BLaER1 treated with 17β-estradiol and CSF1 and Interleukin-3, amounts not matched to agents 10 nM and 100 nM (cell line): Measurements from ENCODE around the gene CSKMT.
A peak's percentile ranks its signal among the peaks of the same experiment; 100 is the strongest.

Source experiments
- H3K27ac ChIP-seq, 11 experiments: shearing (Covaris generic); formaldehyde crosslinking; 2 replicates each; pipeline ENCODE4 v1.8.1; 2022
- H3K27me3 ChIP-seq, 11 experiments: shearing (Covaris generic); formaldehyde crosslinking; 2 replicates each; pipeline ENCODE4 v1.8.1; 2022
- H3K36me3 ChIP-seq, 11 experiments: shearing (Covaris generic); formaldehyde crosslinking; 2 replicates each; pipeline ENCODE4 v1.8.1; 2022
- H3K4me1 ChIP-seq, 10 experiments: shearing (Covaris generic); formaldehyde crosslinking; 2 replicates each; pipeline ENCODE4 v1.8.1; 2022
- H3K4me2 ChIP-seq, 11 experiments: shearing (Covaris generic); formaldehyde crosslinking; 2 replicates each; pipeline ENCODE4 v1.8.1; 2022
- H3K4me3 ChIP-seq, 10 experiments: shearing (Covaris generic); formaldehyde crosslinking; 2 replicates each; pipeline ENCODE4 v1.8.1; 2022
- H3K9ac ChIP-seq, 11 experiments: shearing (Covaris generic); formaldehyde crosslinking; 2 replicates each; pipeline ENCODE4 v1.8.1; 2022
- H3K9me3 ChIP-seq, 11 experiments: shearing (Covaris generic); formaldehyde crosslinking; replicated peaks in 1 of 11; 2 replicates each; pipeline ENCODE4 v1.8.1; 2022
- H4K20me1 ChIP-seq, 11 experiments: shearing (Covaris generic); formaldehyde crosslinking; 2 replicates each; pipeline ENCODE4 v1.8.1; 2022
- Cebpa-rat ChIP-seq, 11 experiments: shearing (Covaris generic); IDR thresholded peaks; 2 replicates each; pipeline ENCODE4 v1.8.1; 2022

CSKMT gene

GRCh38 chr11:62707277-62707861 lies 42.3 kb downstream of the CSKMT start, which contains the start of the genes BSCL2 and GNG3:
Gene BSCL2, minus strand, starts transcription at chr11:62707424. Its CDS starts 229 bp downstream, at chr11:62707195.
Gene GNG3, plus strand, starts transcription at chr11:62707676. Its CDS starts 620 bp downstream, at chr11:62708296.
- no peak for TF ChIP-seq Cebpa-rat (IDR thresholded peaks at IDR 0.05)
- H3K36me3 ChIP-seq = peaks cover 24 to 62% (median 35%) of the 10 kb centered on the region in 11 experiments
- no peaks in the 10 kb centered on the region for H3K9me3 ChIP-seq
- peak within 1 kb of the TSS; percentile 88 to 100 (median 98) for H3K4me2 ChIP-seq
- H3K9ac ChIP-seq = peak within 1 kb of the TSS; percentile 82 to 93 (median 91); a peak in 21 of 22 replicates
- H3K4me1 ChIP-seq = peaks cover 47 to 69% (median 51%) of the 10 kb centered on the region in 10 experiments
- H3K27me3 ChIP-seq = no peaks in the 10 kb centered on the region
- H4K20me1 ChIP-seq = no peaks in the 10 kb centered on the region
- peak within 1 kb of the TSS; percentile 89 to 99 (median 96); a peak in 21 of 22 replicates for H3K27ac ChIP-seq
- peak within 1 kb of the TSS; percentile 64 to 82 (median 70) for H3K4me3 ChIP-seq

GRCh38 chr11:62708392-62708791 lies 43.3 kb downstream of the CSKMT start:
- no peak for TF ChIP-seq Cebpa-rat (IDR thresholded peaks at IDR 0.05)
- Histone ChIP-seq H3K9ac (peak overlapping the region; percentile 82 to 93 (median 91); a peak in 21 of 22 replicates), H3K27me3 (no peaks in the 10 kb centered on the region), H3K9me3 (no peaks in the 10 kb centered on the region), H4K20me1 (no peaks in the 10 kb centered on the region), H3K4me3 (peak overlapping the region; percentile 58 to 73 (median 62)), H3K36me3 (peaks cover 33 to 62% (median 40%) of the 10 kb centered on the region in 11 experiments), H3K4me2 (peak overlapping the region; percentile 88 to 100 (median 98)), H3K4me1 (peaks cover 47 to 59% (median 51%) of the 10 kb centered on the region in 10 experiments), H3K27ac (peak overlapping the region; percentile 89 to 99 (median 96); a peak in 21 of 22 replicates)

- peak overlapping the region; percentile 82 to 93 (median 91) for H3K9ac ChIP-seq
- H3K27ac ChIP-seq = peak overlapping the region; percentile 89 to 99 (median 96)
- no peaks in the 10 kb centered on the region for H3K27me3 ChIP-seq
- H3K36me3 ChIP-seq = peaks cover 37 to 62% (median 43%) of the 10 kb centered on the region in 11 experiments
- H3K4me2 ChIP-seq = peak overlapping the region; percentile 88 to 100 (median 98)
- TF ChIP-seq Cebpa-rat (IDR thresholded peaks at IDR 0.05) = no peak
- H3K4me3 ChIP-seq = peak overlapping the region; percentile 58 to 73 (median 62)
- H3K9me3 ChIP-seq = no peaks in the 10 kb centered on the region
- peaks cover 47 to 55% (median 51%) of the 10 kb centered on the region in 10 experiments for H3K4me1 ChIP-seq
- H4K20me1 ChIP-seq = no peaks in the 10 kb centered on the region
Measured at GRCh38 chr11:62708793-62709192, 43.7 kb downstream of the CSKMT start.

- Histone ChIP-seq H3K27me3 (no peaks in the 10 kb centered on the region), H3K27ac (peak overlapping the region; percentile 89 to 99 (median 96)), H3K36me3 (peaks cover 43 to 63% (median 48%) of the 10 kb centered on the region in 11 experiments), H3K9me3 (no peaks in the 10 kb centered on the region), H3K4me3 (peak overlapping the region; percentile 58 to 73 (median 62)), H3K4me2 (peak overlapping the region; percentile 88 to 100 (median 98)), H4K20me1 (no peaks in the 10 kb centered on the region), H3K9ac (peak overlapping the region; percentile 82 to 93 (median 91)), H3K4me1 (peaks cover 46 to 52% (median 50%) of the 10 kb centered on the region in 10 experiments)
- no peak for TF ChIP-seq Cebpa-rat (IDR thresholded peaks at IDR 0.05)
Measured at GRCh38 chr11:62709247-62710000, 44.3 kb downstream of the CSKMT start.

- peak overlapping the region; percentile 82 to 93 (median 91) for H3K9ac ChIP-seq
- H3K9me3 ChIP-seq = no peaks in the 10 kb centered on the region
- peaks cover 41 to 50% (median 46%) of the 10 kb centered on the region in 10 experiments for H3K4me1 ChIP-seq
- H3K4me2 ChIP-seq = peak overlapping the region; percentile 88 to 100 (median 98)
- TF ChIP-seq Cebpa-rat (IDR thresholded peaks at IDR 0.05) = no peak
- H3K4me3 ChIP-seq = peak overlapping the region; percentile 58 to 73 (median 62)
- H4K20me1 ChIP-seq = no peaks in the 10 kb centered on the region
- H3K36me3 ChIP-seq = peaks cover 47 to 65% (median 52%) of the 10 kb centered on the region in 11 experiments
- no peaks in the 10 kb centered on the region for H3K27me3 ChIP-seq
- H3K27ac ChIP-seq = peak overlapping the region; percentile 89 to 99 (median 96)
Measured at GRCh38 chr11:62710001-62710345, 44.9 kb downstream of the CSKMT start.

GRCh38 chr11:62712276-62712812 lies 47.2 kb downstream of the CSKMT start:
- H3K27me3 ChIP-seq = no peaks in the 10 kb centered on the region
- H4K20me1 ChIP-seq = peaks cover 0 to 9% (median 3%) of the 10 kb centered on the region in 11 experiments; a peak in 8 of 22 replicates
- no peaks in the 10 kb centered on the region for H3K9me3 ChIP-seq
- H3K36me3 ChIP-seq = peaks cover 70 to 79% (median 72%) of the 10 kb centered on the region in 11 experiments
- H3K9ac ChIP-seq = no peak overlapping the region
- no peak for TF ChIP-seq Cebpa-rat (IDR thresholded peaks at IDR 0.05)
- peaks cover 24 to 30% (median 27%) of the 10 kb centered on the region in 10 experiments for H3K4me1 ChIP-seq
- H3K27ac ChIP-seq = no peak overlapping the region; a peak in 1 of 22 replicates
- no peak overlapping the region for H3K4me3 ChIP-seq
- no peak overlapping the region for H3K4me2 ChIP-seq

- H3K27me3 ChIP-seq = no peaks in the 10 kb centered on the region
- peak overlapping the region in 1 of 11 experiments; percentile 3; a peak in 1 of 22 replicates for H3K9ac ChIP-seq
- no peak for TF ChIP-seq Cebpa-rat (IDR thresholded peaks at IDR 0.05)
- H4K20me1 ChIP-seq = peaks cover 0 to 14% (median 4%) of the 10 kb centered on the region in 11 experiments; a peak in 9 of 22 replicates
- no peak overlapping the region for H3K4me2 ChIP-seq
- H3K27ac ChIP-seq = peak overlapping the region in 1 of 11 experiments; percentile 11; a peak in 2 of 22 replicates
- no peaks in the 10 kb centered on the region for H3K9me3 ChIP-seq
- H3K4me1 ChIP-seq = peaks cover 19 to 25% (median 22%) of the 10 kb centered on the region in 10 experiments
- H3K36me3 ChIP-seq = peaks cover 75 to 83% (median 76%) of the 10 kb centered on the region in 11 experiments
- no peak overlapping the region for H3K4me3 ChIP-seq
Measured at GRCh38 chr11:62712861-62713260, 47.7 kb downstream of the CSKMT start.

- Histone ChIP-seq H3K27ac (peak overlapping the region in 2 of 11 experiments; percentile 0 to 11; a peak in 1 of 22 replicates), H3K36me3 (peaks cover 80 to 84% (median 81%) of the 10 kb centered on the region in 11 experiments), H4K20me1 (peaks cover 0 to 19% (median 4%) of the 10 kb centered on the region in 11 experiments; a peak in 9 of 22 replicates), H3K9me3 (no peaks in the 10 kb centered on the region), H3K4me2 (no peak overlapping the region), H3K4me1 (peaks cover 14 to 20% (median 17%) of the 10 kb centered on the region in 10 experiments), H3K27me3 (no peaks in the 10 kb centered on the region), H3K9ac (peak overlapping the region in 4 of 11 experiments; percentile 0 to 19 (median 11); a peak in 2 of 22 replicates), H3K4me3 (no peak overlapping the region)
- no peak for TF ChIP-seq Cebpa-rat (IDR thresholded peaks at IDR 0.05)
Measured at GRCh38 chr11:62713343-62713742, 48.2 kb downstream of the CSKMT start.
